Sciatic nerve (tissue), 2 donors: Measurements from ENCODE around the gene GSK3A. TPM values are rescaled to one million over a fixed set of nuclear protein-coding genes. Genes with fewer than 3 reads are reported as not detected.

Experiments
- ATAC-seq: fragments of 200-7000 bp; cut with Tn5 transposase; one replicate; pipeline ENCODE4 v1.9.1; 2020; ENCODE audit warnings: mild to moderate bottlenecking, moderate library complexity
- DNase-seq: peaks from one replicate; pipeline ENCODE4 v3.0.0-alpha.2; 2020; ENCODE audit warnings: low spot score
- intact Hi-C: fragments of 100-400 bp; cut with DNase I; formaldehyde crosslinking; loops from one replicate; pipeline ENCODE4 v1.14.2; 2022
- total RNA-seq: library from RNA; stranded (reverse); fragmentation: NEBNext Ultra II Directional; extraction: Animal tissue kit (Norgen Biotek cat#: 25700); gene quantifications from one replicate; pipeline ENCODE4 v1.2.1, GENCODE V29; 2021
- donor health status: DM: no; HTN: no; CAD: no.
- donor health status: DM: no; HTN: no; CAD: no.

GSK3A gene
- total RNA-seq, 1 donor from 2014 or later = 29.2 TPM

DNA sequence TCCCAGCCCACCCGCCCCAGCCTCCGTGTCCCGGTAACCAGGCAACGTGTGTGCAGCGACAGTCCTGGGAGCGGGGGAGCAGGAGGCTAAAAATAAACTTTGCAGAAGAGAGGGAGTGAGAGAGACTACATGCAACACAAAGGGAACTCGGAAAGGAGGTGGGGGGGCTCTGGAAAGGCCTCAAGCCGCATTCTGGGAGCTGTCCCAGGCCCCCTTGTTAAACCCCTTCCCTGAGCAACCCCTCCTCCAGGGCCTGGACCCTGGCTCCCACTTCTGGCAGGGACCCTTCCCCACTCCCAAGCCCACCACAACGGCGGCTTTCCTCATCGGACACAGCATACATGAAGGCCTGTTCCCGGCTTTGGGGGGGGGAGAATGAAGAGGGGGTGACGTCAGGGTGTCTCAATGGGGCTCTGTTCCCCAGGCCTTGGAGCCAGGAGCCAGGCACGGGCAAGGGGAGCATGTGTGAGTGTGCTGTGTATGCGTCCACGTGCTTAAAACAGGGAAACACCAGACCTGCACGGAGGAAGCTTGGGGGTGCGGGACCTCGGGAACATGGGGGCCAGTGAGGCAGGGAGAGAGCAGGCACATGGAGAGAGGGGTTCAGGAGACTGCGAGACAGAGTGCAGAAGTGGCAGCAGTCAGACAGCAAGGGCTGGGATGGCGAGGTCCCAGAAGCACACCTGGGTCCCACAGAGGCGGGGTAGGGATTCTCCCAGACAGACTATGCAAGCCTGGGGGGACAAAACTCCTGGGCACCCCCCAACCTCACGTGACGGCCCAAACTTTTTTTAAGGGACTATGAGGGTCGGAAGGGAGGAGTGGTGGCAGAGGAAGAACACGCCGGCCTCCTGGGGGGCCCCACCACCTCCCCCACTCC, 10.2 kb upstream of the GSK3A start:
- intact Hi-C loops = no loop called here
- ATAC-seq (peak; percentile 27), DNase-seq (peak; percentile 81)

DNA sequence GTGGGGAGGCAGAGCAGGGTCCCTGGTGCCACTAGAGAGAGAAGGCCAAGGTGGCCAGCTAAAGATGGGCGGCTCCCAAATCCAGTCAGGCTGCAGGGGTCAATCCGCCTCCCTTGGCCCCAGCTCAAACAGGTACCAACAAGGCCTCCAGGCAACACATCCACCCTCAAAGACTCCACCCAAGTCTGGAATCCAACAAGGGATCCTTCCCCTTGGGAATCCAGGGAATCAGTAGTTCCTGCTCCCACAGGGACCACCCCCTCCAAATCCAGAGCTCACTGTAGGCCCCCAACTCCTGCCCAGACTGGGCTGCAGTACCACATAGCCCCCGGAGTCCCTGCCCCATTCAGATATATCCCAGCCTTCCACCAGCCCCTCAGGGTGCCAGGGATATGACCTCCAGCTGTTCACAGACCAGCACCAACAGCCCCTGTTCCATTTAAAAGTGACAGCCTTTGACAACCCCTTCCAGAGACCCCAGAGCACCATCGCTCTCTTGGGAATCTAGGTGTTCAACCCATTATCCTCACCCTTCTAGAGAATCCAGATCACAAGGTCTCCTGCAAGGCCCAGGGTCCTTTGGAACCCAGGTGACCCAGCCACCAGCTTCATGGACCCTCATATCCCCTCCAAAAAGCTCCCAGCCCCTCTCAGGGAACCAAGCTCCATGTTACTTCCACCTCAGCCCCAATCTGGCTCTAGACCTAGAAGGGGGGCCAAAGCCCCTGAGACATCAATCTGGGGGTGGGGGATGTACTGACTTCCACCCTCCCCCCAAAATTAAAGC, 9.4 kb upstream of the GSK3A start:
- ATAC-seq (no peak), DNase-seq (no peak)
- intact Hi-C loops = no loop called here

- DNase-seq (peak; percentile 77), ATAC-seq (no peak)
- intact Hi-C loops = no loop called here
Observed at GRCh38 chr19:42250666-42251531, 8.5 kb upstream of the GSK3A start.

GRCh38 chr19:42250183-42250665, 7.8 kb upstream of the GSK3A start:
- intact Hi-C loops = no loop called here
- ATAC-seq (no peak), DNase-seq (no peak)

DNA sequence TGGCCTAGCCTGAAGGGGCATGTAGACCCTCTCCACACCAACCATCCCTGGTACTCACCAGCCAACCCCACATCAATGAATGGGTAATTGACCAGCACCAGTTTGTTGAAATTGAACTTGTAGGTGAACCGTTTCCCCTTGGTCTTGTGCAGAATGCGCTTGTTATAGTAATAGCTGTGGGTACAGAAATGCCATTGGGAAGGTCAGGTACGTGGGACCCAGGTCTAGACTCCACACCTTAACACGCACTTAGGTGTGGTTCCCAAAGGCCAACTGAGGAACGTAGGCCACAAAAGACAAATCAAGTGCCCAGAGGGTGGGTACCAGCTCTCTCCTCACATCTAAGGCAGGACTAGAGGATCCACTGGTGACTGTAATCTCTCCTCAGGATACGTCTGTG, 7.4 kb upstream of the GSK3A start:
- intact Hi-C loops = loop anchor here (10.0 kb wide), 1 partner anchor 45 kb away; no protein-coding TSS in a partner anchor
- DNase-seq (no peak), ATAC-seq (no peak)

DNA sequence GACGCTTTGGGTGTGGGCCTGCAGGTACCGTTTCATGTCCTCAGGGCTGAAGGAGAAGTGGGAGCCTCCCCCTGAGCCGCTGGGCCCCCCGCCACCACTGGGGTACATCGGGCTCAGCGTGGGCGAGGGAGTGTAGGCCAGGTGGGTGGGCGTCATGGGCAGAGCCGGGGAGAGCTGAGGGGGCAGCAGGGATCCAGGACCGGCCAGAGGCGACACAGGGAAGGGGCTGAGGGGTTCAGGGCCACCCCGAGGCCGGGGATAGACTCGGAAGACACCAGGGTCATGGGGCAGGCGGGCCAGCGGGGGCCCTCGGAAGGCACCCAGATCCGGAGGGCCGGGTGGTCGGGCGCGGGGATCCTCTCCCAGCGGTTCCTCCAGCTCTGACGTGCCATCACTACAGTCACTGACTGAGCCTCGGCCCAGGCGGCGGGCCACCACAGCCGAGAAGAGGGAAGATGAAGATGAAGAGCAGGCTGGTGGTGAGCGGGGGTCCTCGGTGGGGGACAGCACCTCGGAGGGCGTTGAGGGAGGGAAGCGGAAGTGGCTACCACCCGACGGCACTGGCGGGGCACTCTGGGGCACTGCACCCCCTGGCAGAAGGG, 6.8 kb upstream of the GSK3A start:
- intact Hi-C loops = loop anchor here (10.0 kb wide), 1 partner anchor 46 kb away; no protein-coding TSS in a partner anchor
- no peak for DNase-seq
- no peak for ATAC-seq

- ATAC-seq (no peak), DNase-seq (no peak)
- intact Hi-C loops = loop anchor here (10.0 kb wide), 1 partner anchor 46 kb away; no protein-coding TSS in a partner anchor
Observed at GRCh38 chr19:42248270-42249148, 6.1 kb upstream of the GSK3A start.

GRCh38 chr19:42247640-42248199, 5.3 kb upstream of the GSK3A start:
- intact Hi-C loops = loop anchor here (10.0 kb wide), 1 partner anchor 47 kb away; no protein-coding TSS in a partner anchor
- DNase-seq (no peak), ATAC-seq (no peak)

DNA sequence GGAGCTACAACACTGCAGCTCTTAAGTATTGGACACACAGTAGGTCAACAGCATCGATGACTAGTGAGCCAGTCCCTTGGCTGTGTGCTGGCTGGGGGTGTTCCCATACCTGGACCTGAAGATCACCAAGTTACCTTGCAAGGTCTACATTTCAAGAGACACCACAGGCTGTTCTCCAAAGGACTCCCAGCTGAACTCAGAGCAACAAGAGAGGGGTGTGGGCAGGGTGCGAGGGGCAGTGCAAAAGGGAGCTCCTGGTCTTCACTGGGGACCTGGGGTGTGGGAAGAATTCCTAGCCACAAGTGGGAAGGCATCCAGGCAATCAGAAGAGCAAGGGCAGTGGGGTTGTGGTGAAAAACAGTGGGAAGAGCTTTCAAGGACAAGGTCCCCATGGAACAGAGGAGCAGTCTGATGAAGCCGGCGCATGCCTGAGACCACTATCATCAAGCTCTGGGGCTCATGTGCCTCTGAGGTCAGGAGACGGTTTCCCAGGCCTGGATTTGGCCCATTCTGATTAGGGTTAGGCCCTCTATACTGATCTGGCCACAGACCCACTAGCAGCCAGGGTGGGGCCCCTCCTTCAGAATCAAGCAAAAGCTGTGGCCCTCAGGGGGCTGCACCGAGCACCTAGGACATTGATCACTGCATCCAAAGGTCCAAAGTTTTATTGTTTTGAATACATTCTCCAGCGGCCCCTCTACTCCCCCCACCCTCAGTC, 4.7 kb upstream of the GSK3A start:
- DNase-seq (no peak), ATAC-seq (no peak)
- intact Hi-C loops = loop anchor here (10.0 kb wide), 1 partner anchor 48 kb away; no protein-coding TSS in a partner anchor

DNA sequence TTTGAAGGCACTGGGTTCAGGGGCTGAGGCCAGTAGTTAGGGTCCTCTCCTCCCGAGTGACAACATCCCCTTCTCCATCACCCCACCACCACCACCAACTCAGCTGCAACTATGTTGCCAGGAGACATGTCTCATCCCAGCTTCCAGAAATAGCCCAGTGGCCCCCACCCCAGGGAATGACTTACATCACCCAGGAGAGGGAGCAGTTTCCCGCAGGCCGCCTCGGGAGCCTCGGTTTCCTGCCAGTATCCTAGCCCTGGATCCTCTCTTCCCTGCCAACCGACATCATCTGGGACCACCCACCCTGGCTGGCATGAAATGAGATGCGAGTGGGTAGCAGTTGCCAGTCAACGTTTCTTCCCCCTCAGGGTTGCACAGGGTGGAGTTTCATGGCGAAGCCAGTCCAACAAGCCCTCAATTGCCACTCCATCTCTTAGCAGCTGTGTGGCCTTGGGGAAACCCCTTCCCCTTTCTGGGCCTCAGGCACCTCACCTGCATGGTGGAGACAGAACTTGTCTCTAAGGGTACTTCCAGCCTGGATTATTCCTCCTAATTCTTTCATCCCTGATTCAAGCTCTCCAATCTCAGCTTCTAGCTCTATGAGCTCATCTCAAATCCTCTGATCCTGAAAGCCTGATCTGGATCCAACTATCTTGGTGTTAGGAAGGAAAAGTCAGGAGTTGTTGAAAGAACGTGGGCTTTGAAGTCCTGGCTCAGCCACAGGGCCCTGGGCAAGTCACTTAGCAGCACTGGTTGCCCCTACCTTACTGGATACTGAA, 3.9 kb upstream of the GSK3A start:
- peak; percentile 81 for DNase-seq
- ATAC-seq = no peak
- intact Hi-C loops = loop anchor here (10.0 kb wide), 1 partner anchor 48 kb away; no protein-coding TSS in a partner anchor

DNA sequence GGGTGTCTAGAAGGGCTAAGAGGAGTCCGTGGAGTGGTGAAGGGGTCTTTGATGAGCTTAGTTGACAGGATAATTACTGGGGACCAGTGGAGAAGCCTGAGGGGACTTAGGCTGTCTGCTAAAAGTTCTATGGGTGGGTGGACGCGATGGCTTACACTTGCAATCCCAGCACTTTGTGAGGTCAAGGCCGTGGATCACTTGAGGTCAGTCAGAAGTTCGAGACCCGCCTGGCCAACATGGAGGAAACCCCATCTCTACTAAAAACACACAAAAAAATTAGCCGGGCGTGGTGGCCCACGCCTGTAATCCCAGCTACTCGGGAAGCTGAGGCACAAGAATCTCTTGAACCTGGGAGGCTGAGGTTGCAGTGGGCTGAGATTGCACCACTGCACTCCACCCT, 2.8 kb upstream of the GSK3A start:
- DNase-seq (no peak), ATAC-seq (no peak)
- intact Hi-C loops = loop anchor here (10.0 kb wide), 1 partner anchor 50 kb away; no protein-coding TSS in a partner anchor

DNA sequence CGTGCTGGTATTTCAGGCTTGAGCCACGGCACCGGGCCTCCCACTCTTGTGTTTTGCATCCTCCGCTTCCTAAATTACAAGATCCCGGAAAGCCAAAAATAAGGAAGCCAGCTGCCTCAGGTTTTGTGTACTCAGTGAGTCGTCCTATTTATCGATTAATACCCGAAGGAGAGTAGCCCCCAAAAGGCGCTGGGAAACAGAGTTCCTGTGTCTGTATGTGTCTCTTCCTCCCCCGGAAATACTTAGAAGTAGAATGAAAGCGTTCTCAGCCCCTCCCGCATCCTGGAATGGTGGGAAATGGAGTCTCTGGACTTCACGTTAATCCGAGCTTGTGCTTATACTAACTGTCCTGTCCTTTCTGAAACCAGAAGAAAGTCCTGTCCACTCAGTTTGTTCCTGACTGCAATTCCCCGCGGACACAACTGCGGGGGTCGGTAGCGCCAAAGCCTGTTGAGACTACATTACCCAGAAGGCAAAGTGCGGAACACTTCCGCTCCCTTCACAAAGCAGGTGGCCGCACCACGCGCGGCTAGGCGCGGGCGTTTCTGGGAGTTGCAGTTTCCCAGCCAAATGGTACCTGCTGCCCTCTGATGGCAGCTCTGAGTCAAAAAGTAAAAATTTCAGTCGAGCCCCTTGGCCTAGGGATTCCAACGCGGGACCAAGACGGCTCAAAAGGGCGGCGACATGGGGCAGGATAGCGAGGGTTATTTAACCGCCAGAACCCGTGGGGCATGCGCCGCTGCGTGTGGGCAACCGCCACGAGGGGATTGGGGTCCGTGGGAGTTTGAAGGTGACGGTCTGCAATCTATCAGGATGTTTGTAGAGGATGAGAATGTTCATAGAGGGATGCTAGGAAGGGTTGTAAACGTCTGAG, 2.2 kb upstream of the GSK3A start:
- DNase-seq = peak; percentile 94
- ATAC-seq = peak; percentile 67
- intact Hi-C loops = loop anchor here (10.0 kb wide), 1 partner anchor 50 kb away; no protein-coding TSS in a partner anchor

GRCh38 chr19:42242069-42242511, 312 bp downstream of the GSK3A start:
- no peak for ATAC-seq
- intact Hi-C loops = loop anchor here (10.0 kb wide), 1 partner anchor 53 kb away; no protein-coding TSS in a partner anchor
- DNase-seq = no peak

- DNase-seq = no peak
- intact Hi-C loops = loop anchor here (10.0 kb wide), 1 partner anchor 54 kb away; no protein-coding TSS in a partner anchor
Observed at GRCh38 chr19:42241279-42241678, 1.1 kb downstream of the GSK3A start.

More at GRCh38 chr19:42241279-42241678, 1.1 kb downstream of the GSK3A start:
- ATAC-seq = no peak
